ENCODE data around the gene DYNC2LI1.

Gene DYNC2LI1

DNA sequence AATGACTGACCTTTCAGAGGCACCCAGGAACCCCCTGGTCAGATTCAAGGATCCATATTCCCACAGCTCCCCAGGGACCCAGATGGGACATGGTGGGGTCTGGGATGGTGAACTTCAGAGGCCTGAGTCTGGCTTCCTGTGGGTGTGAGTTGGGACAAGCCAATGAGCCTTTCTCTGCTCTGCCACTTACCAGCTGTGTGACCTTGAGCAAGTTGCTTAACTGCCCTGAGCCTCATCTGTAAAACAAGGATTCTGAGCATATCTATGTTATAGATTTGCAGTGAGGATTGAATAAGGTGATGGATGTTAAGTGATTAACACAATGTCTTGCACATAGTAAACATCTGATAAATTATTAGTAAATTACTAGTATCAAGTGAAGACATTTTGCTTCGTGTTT, 71.3 kb downstream of the DYNC2LI1 start:
- H3F3A ChIP-seq (ENCODE audit: insufficient read depth, low read length), result no peaks in the 10 kb centered on the region
- H3K4me2 ChIP-seq (ENCODE audit: low read length), result no peak overlapping the region
- no peaks in the 10 kb centered on the region for H3K79me2 ChIP-seq (ENCODE audit: insufficient read depth, low read length)
- H3K9ac ChIP-seq (ENCODE audit: low read length), result no peak overlapping the region
- H3K9me3 ChIP-seq (ENCODE audit: low read length), result no peaks in the 10 kb centered on the region
- no peaks in the 10 kb centered on the region for H3K9me2 ChIP-seq (ENCODE audit: low read depth, low read length)
- H3K27me3 ChIP-seq (ENCODE audit: insufficient read depth, low read length), result no peaks in the 10 kb centered on the region
- H4K20me1 ChIP-seq (ENCODE audit: insufficient read depth, low read length), result no peaks in the 10 kb centered on the region
- H3K36me3 ChIP-seq (ENCODE audit: insufficient read depth, low read length), result no peaks in the 10 kb centered on the region
- H3K4me3 ChIP-seq (ENCODE audit: low read depth, low read length, poor library complexity, severe bottlenecking), result no peak overlapping the region
- TF ChIP-seq, protein P1, sequence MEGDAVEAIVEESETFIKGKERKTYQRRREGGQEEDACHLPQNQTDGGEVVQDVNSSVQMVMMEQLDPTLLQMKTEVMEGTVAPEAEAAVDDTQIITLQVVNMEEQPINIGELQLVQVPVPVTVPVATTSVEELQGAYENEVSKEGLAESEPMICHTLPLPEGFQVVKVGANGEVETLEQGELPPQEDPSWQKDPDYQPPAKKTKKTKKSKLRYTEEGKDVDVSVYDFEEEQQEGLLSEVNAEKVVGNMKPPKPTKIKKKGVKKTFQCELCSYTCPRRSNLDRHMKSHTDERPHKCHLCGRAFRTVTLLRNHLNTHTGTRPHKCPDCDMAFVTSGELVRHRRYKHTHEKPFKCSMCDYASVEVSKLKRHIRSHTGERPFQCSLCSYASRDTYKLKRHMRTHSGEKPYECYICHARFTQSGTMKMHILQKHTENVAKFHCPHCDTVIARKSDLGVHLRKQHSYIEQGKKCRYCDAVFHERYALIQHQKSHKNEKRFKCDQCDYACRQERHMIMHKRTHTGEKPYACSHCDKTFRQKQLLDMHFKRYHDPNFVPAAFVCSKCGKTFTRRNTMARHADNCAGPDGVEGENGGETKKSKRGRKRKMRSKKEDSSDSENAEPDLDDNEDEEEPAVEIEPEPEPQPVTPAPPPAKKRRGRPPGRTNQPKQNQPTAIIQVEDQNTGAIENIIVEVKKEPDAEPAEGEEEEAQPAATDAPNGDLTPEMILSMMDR (IDR thresholded peaks at IDR 0.05; ENCODE audit: low read length), result no peak
- TF ChIP-seq EZH2 (IDR thresholded peaks at IDR 0.05; ENCODE audit: borderline replicate concordance, low read length), result no peak
- no peak overlapping the region for H2AFZ ChIP-seq (ENCODE audit: low read length)
- H3K4me1 ChIP-seq (ENCODE audit: insufficient read depth, low read length, severe bottlenecking), result peaks cover 4% of the 10 kb centered on the region
- no peak overlapping the region for H3K27ac ChIP-seq (ENCODE audit: low read depth, low read length, poor library complexity, severe bottlenecking)

DNA sequence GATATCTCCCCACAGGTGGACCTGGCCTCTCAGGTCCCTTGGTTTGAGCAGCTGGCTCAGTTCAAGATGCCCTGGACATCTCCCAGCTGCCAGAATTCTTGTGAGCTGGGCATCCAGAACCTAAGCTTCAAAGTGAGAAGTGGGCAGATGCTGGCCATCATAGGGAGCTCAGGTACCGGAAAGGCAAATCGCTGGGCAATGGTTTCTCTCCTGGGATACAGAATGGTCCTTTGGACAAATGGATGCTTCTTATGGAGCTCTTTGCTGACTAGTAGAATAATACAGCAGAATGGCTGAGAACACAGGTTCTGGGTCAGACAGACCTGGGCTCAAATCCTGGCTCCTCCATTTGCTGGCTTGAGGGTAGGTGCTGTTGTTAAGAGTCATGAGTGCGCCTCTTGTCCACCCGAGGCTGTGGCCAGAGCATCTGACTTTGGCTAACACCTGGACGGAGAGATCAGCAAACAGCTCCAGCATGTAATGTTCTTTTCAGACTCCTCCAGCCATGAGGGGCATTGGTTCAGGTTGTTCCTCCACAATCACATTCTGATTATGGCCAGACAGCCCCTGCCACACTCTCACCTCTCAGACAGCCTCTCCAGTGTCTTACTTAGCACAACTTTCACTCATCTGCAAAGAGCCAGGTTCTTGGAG, 72.4 kb downstream of the DYNC2LI1 start:
- Histone ChIP-seq H3K4me3 (ENCODE audit: low read depth, low read length, poor library complexity, severe bottlenecking) (no peak overlapping the region), H4K20me1 (ENCODE audit: insufficient read depth, low read length) (no peaks in the 10 kb centered on the region), H3K4me1 (ENCODE audit: insufficient read depth, low read length, severe bottlenecking) (peaks cover 4% of the 10 kb centered on the region), H2AFZ (ENCODE audit: low read length) (no peak overlapping the region), H3K9ac (ENCODE audit: low read length) (no peak overlapping the region), H3K79me2 (ENCODE audit: insufficient read depth, low read length) (no peaks in the 10 kb centered on the region), H3K36me3 (ENCODE audit: insufficient read depth, low read length) (no peaks in the 10 kb centered on the region), H3K27ac (ENCODE audit: low read depth, low read length, poor library complexity, severe bottlenecking) (no peak overlapping the region), H3K9me2 (ENCODE audit: low read depth, low read length) (no peaks in the 10 kb centered on the region), H3F3A (ENCODE audit: insufficient read depth, low read length) (no peaks in the 10 kb centered on the region), H3K9me3 (ENCODE audit: low read length) (no peaks in the 10 kb centered on the region), H3K27me3 (ENCODE audit: insufficient read depth, low read length) (no peaks in the 10 kb centered on the region), H3K4me2 (ENCODE audit: low read length) (no peak overlapping the region)
- no peak for TF ChIP-seq EZH2 (IDR thresholded peaks at IDR 0.05; ENCODE audit: borderline replicate concordance, low read length)
- TF ChIP-seq, protein P1 (IDR thresholded peaks at IDR 0.05; ENCODE audit: low read length), result no peak

DNA sequence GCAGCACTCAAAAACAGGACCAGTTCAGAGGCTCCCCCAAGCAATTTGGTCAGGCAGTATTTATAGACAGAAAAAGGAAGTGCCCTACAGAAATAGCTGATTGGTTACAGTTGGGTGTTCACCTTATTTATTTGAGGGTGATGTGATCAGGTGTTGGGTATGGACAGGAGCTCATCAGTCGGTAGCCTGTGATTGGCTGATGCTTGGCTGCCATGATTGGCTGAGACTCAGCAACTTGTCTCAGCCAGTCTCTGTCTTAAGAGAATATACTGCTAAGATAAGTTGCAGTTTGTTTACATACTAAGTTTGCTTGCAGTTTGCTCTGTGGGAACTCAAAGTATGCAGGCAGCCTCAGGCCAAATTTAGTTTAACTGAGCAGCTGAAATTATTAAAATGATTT, 74.4 kb downstream of the DYNC2LI1 start:
- Histone ChIP-seq H3K9me2 (ENCODE audit: low read depth, low read length) (no peaks in the 10 kb centered on the region), H3K27me3 (ENCODE audit: insufficient read depth, low read length) (0 out of 2 replicates have a peak, but pooled peaks cover under 1% of the 10 kb centered on the region), H3K27ac (ENCODE audit: low read depth, low read length, poor library complexity, severe bottlenecking) (no peak overlapping the region), H4K20me1 (ENCODE audit: insufficient read depth, low read length) (no peaks in the 10 kb centered on the region), H3K4me1 (ENCODE audit: insufficient read depth, low read length, severe bottlenecking) (peaks cover 4% of the 10 kb centered on the region), H3K4me3 (ENCODE audit: low read depth, low read length, poor library complexity, severe bottlenecking) (no peak overlapping the region), H3K36me3 (ENCODE audit: insufficient read depth, low read length) (no peaks in the 10 kb centered on the region), H2AFZ (ENCODE audit: low read length) (no peak overlapping the region), H3K9ac (ENCODE audit: low read length) (no peak overlapping the region), H3F3A (ENCODE audit: insufficient read depth, low read length) (no peaks in the 10 kb centered on the region), H3K4me2 (ENCODE audit: low read length) (no peak overlapping the region), H3K9me3 (ENCODE audit: low read length) (no peaks in the 10 kb centered on the region), H3K79me2 (ENCODE audit: insufficient read depth, low read length) (no peaks in the 10 kb centered on the region)
- TF ChIP-seq EZH2 (IDR thresholded peaks at IDR 0.05; ENCODE audit: borderline replicate concordance, low read length), result no peak
- TF ChIP-seq, protein P1 (IDR thresholded peaks at IDR 0.05; ENCODE audit: low read length), result no peak

Data from OCI-LY1 (cell line).